ENCODE measurements around the gene PIP5K1C.

PIP5K1C gene

DNA sequence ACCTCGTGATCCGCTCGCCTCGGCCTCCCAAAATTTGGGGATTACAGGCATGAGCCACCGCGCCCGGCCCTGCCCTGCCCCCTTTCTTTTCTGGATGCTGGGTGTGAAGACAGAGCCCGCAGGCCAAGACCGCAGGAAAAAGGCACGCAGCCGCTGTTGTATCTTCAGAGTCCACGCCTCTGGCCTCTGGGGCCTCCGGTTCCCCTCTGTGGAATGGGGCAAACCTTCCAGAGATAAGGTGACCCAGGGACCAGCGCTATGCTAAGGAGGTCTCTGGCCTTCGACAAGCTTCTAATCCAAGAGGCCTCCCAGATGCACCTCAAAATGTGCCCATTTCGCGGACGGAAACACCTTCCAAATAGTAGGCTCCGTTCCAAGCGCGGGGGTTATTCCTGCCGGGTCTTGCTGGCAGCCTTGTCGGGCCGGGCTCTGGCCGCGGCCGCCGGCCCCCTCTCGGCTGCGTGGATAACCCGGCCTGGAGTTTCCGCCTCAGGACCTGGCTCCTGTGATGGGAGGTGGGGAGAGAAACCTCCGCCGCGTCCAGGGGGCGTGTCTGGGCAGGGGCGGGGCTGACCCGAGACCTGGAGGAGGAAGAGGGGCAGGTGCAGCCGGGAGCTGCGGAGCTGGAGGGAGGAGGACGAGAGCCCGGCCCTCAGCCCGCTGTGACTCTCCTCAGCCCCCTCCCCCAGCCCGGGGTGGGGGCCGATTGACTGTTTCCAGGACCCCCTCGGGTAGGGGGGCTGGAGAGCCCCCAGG is 21.0 kb upstream of the PIP5K1C start:
- DNase-seq: peak; percentile 95

- DNase-seq: no peak
These were observed 20.2 kb upstream of the PIP5K1C start for GRCh38 chr19:3720349-3720917.

DNA sequence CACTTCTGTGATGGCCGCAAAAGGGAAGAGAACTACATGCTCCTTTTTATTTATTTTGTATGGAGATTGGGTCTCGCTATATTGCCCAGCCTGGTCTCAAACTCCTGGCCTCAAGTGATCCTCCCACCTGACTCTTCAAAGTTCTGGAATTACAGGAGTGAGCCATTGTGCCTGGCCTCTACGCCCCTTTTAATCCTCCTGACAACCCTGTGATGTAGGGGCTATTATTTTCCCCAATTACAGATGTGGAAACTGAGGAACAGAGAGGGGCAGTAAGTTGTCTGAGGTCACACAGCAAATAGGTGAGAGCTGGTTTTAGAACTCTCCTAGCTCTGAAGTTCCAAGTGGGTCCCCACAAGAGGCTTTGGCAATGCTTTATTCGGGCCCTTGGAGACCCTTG is 19.6 kb upstream of the PIP5K1C start:
- DNase-seq: no peak

DNA sequence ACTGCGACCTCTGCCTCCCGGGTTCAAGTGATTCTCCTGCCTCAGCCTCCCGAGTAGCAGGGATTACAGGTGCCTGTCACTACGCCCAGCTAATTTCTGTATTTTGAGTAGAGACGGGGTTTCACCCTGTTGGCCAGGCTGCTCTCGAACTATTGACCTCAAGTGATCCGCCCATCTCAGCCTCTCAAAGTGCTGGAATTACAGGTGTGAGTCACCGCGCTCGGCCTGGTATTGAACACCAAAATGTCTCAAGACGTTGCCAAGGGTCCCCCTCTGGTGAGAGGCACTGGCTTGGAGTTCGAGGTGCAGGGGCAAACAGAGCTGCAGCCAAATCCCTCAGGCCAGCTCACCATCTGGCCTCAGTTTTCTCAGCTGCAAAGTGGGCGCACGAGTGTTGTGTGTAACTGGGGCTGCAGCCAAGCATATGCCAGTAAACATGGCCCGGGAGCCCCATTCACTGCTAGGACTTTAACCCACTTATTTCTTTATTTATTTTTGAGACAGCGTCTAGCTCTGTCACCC is 15.9 kb upstream of the PIP5K1C start:
- no peak for DNase-seq

- no peak for DNase-seq
These were observed 12.7 kb upstream of the PIP5K1C start for GRCh38 chr19:3712663-3713611.

GRCh38 chr19:3710265-3710812 is 10.1 kb upstream of the PIP5K1C start:
- peak; percentile 98 for DNase-seq

- DNase-seq: peak; percentile 40
These were observed 8.1 kb upstream of the PIP5K1C start, which contains the start of gene TJP3 for GRCh38 chr19:3708207-3708931. TJP3 (plus strand) TSS chr19:3708384; CDS start chr19:3728433, 20,049 bp downstream.

DNA sequence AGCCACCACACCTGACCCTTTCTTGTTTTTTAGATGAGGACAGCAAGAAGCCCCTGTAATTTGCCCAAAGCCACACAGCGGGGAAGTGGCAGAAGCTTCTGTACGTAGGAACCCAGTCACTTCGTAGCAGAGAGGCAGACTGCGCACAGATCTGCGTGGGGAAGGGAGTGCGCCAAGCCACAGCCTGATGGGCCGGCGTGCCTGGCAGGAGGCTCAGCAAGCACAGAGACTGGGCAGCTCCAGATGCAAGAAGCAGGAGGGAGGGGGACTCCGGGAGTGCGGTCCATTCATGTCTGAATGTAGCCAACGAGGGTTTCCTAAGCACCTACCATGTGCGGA is 7.6 kb upstream of the PIP5K1C start:
- no peak for DNase-seq

DNA sequence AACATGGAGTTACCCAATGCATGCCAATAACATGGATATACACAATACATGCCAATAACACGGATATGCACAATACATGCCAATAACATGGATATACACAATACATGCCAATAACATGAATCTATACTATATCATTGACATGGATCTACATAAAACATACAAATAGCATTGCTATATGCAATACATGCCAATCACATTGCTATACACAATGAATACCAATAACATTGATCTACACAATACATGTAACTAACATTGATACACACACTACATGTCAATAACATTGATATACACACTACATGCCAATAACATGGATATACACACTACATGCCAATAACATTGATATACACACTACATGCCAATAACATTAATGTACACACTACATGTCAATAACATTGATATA is 932 bp upstream of the PIP5K1C start:
- no peak for DNase-seq

- no peak for DNase-seq
These were observed 477 bp downstream of the PIP5K1C start for GRCh38 chr19:3699741-3700241.

DNA sequence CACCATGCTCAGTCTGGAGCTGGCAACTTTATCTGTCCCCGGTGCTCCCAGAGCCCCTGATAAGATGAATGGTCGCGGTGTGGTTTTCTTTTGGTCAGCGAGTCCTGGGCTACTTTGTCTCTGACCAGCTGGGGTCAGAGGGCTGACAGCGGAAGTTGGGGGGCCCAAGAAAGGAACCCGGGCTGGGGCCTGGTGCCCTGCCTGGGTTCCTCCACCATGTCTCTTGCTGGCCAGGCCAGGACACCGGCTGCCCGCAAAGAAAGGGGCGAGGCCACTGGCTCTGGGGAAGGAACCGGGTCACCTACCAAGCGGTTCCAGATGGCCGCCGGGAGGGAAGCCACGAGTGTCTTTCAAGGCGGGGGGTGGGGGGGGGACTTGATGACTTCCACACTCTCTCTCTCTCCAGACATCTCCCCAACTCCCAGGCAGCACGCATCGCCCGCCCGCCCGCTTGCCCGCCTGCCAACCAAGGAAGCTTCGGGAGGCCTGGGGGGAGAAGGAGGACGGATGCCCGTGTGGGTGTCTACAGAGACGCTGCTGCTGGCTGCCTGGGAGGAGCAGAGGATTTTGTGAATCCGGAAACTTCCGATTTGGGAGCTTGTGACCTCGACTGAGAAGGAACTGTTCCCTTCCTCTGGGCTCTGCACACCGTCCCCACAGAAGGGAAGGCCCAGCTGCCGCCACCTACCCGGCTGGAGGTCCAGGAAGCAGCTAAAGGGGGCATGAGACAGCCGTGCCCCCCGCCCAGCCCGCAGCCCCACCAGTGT is 1.1 kb downstream of the PIP5K1C start:
- no peak for DNase-seq

- DNase-seq: no peak
These were observed 1.8 kb downstream of the PIP5K1C start for GRCh38 chr19:3698386-3698950.

GRCh38 chr19:3697671-3698385 is 2.4 kb downstream of the PIP5K1C start:
- DNase-seq: no peak

DNA sequence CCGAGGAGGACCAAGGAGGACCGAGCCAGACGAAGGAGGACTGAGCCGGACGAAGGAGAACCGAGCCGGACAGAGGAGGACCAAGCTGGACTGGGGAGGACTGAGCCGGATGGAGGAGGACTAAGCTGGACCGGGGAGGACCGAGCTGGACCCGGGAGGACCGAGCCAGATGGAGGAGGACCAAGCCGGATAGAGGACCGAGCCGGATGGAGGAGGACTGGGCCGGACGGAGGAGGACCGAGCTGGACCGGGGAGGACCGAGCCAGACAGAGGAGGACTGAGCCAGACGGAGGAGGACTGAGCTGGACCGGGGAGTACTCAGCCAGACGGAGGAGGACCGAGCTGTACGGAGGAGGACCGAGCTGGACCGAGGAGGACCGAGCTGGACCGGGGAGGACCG is 3.2 kb downstream of the PIP5K1C start:
- no peak for DNase-seq

DNA sequence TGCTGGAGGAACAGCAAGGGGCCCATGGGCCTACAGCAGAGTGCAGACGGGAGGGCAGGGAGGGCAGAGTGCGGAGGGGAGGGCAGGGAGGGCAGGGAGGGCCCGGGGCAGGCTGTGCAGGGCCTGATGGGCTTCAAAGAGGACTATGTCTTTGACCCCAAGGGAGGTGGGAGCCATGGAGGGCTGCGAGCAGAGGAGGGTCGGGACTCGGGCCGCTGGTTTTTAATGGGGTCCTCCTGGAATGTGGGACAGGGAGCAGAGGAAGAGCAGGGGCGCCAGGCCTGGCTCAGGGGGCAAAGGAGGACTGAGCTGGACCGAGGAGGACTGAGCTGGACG is 3.6 kb downstream of the PIP5K1C start:
- no peak for DNase-seq

- DNase-seq: no peak
These were observed 4.1 kb downstream of the PIP5K1C start for GRCh38 chr19:3695986-3696659.

DNA sequence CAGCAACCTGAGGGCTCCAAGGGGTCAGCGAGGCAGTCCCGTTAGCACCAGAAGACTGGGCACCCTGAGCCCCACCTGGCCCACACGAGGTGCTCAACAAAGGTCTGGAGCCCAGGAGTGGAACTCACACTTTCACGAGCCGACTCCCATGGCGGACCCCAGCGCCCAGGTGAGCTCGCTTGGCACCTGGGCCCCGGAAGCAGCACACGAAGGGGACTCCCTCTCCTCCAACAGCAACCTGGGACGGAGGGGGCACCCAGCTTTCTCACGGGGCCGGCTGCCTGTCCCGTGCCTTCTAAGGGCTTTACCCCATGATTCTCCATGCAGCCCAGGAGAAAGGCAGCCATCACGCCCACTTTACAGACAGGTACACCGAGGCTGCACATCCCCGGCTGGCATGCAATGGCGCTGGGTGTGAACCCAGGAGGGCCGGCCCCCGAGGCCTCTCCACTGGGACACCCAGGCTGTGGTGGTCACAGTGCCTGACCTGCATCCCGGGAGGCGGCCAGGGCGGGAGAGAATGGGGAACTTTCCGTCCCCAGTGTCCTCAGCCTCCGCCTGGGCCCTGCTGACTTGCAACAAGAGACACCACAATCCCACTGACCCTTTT is 5.0 kb downstream of the PIP5K1C start:
- no peak for DNase-seq

DNA sequence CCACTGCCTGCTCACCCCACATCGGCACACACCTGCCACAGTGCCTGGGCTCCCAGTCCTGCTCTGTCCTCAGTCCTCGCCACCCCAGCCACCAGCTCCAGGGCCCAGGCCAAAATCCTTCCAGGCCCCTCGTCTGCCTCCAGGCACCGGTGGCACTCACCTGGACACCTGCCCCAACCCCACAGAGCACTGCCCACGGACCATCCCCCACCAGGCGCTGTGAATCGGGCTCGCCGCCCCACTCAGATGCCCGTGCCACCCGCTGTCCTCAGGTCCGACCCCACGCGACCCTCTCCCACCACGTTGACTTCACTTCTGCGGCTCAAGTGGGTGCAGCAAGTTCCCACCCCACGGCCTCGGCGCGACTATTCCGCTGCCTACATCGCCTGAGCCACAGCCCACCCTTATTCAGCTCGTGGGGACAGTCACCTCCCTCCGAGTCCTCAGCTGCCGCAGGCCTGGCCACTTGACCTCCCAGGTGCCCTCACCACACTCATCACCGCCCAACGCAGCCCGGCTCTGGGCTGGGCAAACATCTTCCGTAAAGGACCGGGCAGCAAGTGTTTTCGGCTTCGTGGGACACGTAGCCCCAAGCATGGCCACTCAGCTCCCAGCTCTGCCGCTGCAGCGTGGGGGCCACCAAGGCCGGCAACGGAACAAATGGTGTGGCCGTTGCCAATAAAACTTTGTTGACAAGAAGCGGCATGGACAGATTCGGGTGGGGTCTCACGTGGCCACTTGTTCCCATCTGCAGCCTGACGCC is 5.7 kb downstream of the PIP5K1C start:
- DNase-seq: no peak
